Gastrocnemius medialis (tissue), 4 donors: ENCODE results near the gene EGFLAM. TPM values are rescaled to one million over a fixed set of nuclear protein-coding genes. Genes with fewer than 3 reads are reported as not detected.
A peak's percentile ranks its signal among the peaks of the same experiment; 100 is the strongest.

Experiments used
- ATAC-seq, 2 donors: fragments of 150-250 bp; one replicate each; pipeline ENCODE4 v1.9.1; 2016
- DNase-seq, 2 donors: peaks; one replicate each; pipeline ENCODE4 v3.0.0-alpha.2; 2019
- H3K27ac ChIP-seq, 4 donors: fragments of 200-600 bp; sonication (generic); 1 replicate in 1 of 4; 2 replicates in 3 of 4; pipeline ENCODE4 v1.5.1; 2016 to 2018; ENCODE audit warnings: mild to moderate bottlenecking in 2 of 4, moderate library complexity in 1 of 4
- H3K27me3 ChIP-seq, 3 donors: fragments of 200-600 bp; sonication (generic) in 2 of 3; 1 replicate in 1 of 3; 2 replicates in 2 of 3; pipeline versions ENCODE4 v1.5.1 to v1.6.0; 2016 to 2019; ENCODE audit warnings: mild to moderate bottlenecking in 1 of 3, moderate library complexity in 1 of 3
- H3K36me3 ChIP-seq, 2 donors: fragments of 200-600 bp; sonication (generic) in 1 of 2; one replicate each; pipeline ENCODE4 v1.5.1; 2017 to 2018
- H3K4me1 ChIP-seq, 2 donors: fragments of 200-600 bp; sonication (generic) in 1 of 2; one replicate each; pipeline ENCODE4 v1.5.1; 2016 to 2017; ENCODE audit warnings: mild to moderate bottlenecking in 2 of 2
- H3K4me3 ChIP-seq, 4 donors: fragments of 200-600 bp; sonication (generic) in 3 of 4; 1 replicate in 1 of 4; 2 replicates in 3 of 4; pipeline ENCODE4 v1.5.1; 2016 to 2019; ENCODE audit warnings: mild to moderate bottlenecking in 2 of 4
- H3K9me3 ChIP-seq, 3 donors: fragments of 200-600 bp; sonication (generic) in 2 of 3; 1 replicate in 1 of 3; 2 replicates in 2 of 3; pipeline ENCODE4 v1.5.1; 2016 to 2019
- POLR2A ChIP-seq, 2 donors: fragments of 450-650 bp; IDR thresholded peaks; one replicate each; pipeline ENCODE4 v1.6.1; 2017; ENCODE audit warnings: antibody characterized with exemption in 2 of 2, mild to moderate bottlenecking in 2 of 2, moderate library complexity in 2 of 2
- in situ Hi-C, 4 donors: fragments of 200-750 bp; cut with MboI; loops; one replicate each; pipeline versions ENCODE4 v1.15.0 to v1.8.0; 2017; ENCODE audit warnings: low sequenced_read_pairs in 4 of 4
- intact Hi-C: fragments of 100-400 bp; cut with DNase I; formaldehyde crosslinking; loops from one replicate; pipeline ENCODE4 v1.15.1; 2023; ENCODE audit warnings: low total_unique reads
- total RNA-seq, 4 donors: library from RNA; depleted of rRNA; stranded (reverse); fragments of >200 nt; gene quantifications; one replicate each; pipeline versions ENCODE4 v1.1.0 to v1.2.3, GENCODE V29; 2016
- TF ChIP-seq, protein P1 (sequence below), 5 experiments: fragments of 450-650 bp in 3 of 5; fragments of 200-600 bp in 2 of 5; sonication (generic) in 2 of 5; IDR thresholded peaks in 4 of 5; conservative IDR thresholded peaks in 1 of 5; 1 replicate in 4 of 5; 2 replicates in 1 of 5; pipeline ENCODE4 v1.5.1; 2016 to 2019; ENCODE audit warnings: antibody characterized with exemption in 5 of 5, mild to moderate bottlenecking in 3 of 5, moderate library complexity in 3 of 5

The EGFLAM gene
- total RNA-seq, 4 donors from 2014 or later: 19.2 to 36.4 (median 32.7) TPM

DNA sequence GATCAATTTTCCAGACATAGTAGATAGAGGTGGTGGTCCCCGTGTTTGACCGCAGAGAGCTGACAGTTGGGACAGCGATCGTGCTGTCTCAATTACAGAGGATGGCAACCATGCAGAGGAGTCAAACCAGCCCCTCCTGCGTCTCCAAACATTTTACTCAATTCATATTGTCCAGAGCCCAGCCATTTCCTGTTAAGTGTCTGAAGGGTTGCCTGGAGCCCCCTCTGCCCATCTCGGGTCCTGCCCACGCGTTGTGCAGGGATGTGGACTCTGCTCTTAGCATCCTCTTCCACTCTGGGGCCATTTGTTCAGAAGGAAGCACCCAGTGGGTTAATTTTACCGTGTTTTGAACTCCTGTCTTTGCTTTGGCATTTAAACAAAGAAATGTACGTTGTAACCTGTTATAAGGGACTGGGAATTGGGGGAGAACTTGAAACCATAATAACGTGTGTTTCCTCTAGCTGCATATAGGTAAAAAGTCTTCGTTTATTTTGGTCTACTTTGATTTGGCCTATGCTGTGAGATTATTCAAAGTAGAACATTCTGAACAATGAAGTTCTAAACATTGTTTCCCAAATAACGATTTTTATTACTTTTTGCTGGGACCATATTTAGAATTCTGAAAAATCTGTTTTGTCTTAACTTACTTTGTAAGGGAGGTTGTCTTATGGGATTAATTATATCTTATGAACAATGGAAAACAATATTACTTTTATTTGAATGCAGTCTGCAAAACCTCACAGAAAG is 876 bp downstream of the EGFLAM start:
- in situ Hi-C loops (no loop called here), intact Hi-C loops (no loop called here)
- TF ChIP-seq POLR2A (IDR thresholded peaks at IDR 0.05): no peak
- TF ChIP-seq, protein P1, sequence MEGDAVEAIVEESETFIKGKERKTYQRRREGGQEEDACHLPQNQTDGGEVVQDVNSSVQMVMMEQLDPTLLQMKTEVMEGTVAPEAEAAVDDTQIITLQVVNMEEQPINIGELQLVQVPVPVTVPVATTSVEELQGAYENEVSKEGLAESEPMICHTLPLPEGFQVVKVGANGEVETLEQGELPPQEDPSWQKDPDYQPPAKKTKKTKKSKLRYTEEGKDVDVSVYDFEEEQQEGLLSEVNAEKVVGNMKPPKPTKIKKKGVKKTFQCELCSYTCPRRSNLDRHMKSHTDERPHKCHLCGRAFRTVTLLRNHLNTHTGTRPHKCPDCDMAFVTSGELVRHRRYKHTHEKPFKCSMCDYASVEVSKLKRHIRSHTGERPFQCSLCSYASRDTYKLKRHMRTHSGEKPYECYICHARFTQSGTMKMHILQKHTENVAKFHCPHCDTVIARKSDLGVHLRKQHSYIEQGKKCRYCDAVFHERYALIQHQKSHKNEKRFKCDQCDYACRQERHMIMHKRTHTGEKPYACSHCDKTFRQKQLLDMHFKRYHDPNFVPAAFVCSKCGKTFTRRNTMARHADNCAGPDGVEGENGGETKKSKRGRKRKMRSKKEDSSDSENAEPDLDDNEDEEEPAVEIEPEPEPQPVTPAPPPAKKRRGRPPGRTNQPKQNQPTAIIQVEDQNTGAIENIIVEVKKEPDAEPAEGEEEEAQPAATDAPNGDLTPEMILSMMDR (IDR thresholded peaks at IDR 0.05 in 4 of 5, conservative IDR thresholded peaks at IDR 0.05 in 1 of 5): no peak
- no peaks in the 10 kb centered on the region for H3K9me3 ChIP-seq
- ATAC-seq (no peak), DNase-seq (no peak)
- H3K4me1 ChIP-seq: peaks cover 9 to 18% of the 10 kb centered on the region in 2 donors
- H3K27ac ChIP-seq: peak overlapping the region; percentile 22 to 64 (median 64)
- H3K27me3 ChIP-seq: peaks cover 38 to 53% (median 46%) of the 10 kb centered on the region in 3 donors
- no peaks in the 10 kb centered on the region for H3K36me3 ChIP-seq
- peak overlapping the region; percentile 60 to 79 (median 62) for H3K4me3 ChIP-seq

DNA sequence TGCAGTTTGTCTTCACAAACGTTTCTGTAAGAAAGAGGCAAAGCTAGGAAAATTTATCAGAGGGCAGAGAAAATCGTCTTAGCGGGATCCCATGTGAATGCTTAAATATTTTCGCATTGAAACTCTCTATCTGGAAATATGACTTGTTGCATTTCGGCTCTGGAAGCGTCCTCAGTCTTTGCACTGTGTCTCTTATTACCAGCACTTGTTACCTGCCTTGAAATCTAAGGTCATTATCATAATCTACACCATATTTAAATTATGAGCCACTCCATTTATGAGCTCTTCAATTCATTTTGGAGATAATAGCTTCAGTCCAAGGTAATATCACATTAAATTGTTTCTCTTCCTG is 1.4 kb downstream of the EGFLAM start:
- in situ Hi-C loops: no loop called here
- DNase-seq: no peak
- peak overlapping the region in 3 of 4 donors; percentile 62 to 79 (median 63) for H3K4me3 ChIP-seq
- peak overlapping the region in 3 of 4 donors; percentile 64 for H3K27ac ChIP-seq
- TF ChIP-seq, protein P1 (IDR thresholded peaks at IDR 0.05 in 4 of 5, conservative IDR thresholded peaks at IDR 0.05 in 1 of 5): no peak
- no peak for TF ChIP-seq POLR2A (IDR thresholded peaks at IDR 0.05)
- no peak for ATAC-seq
- peaks cover 9 to 18% of the 10 kb centered on the region in 2 donors for H3K4me1 ChIP-seq
- no peaks in the 10 kb centered on the region for H3K36me3 ChIP-seq
- H3K27me3 ChIP-seq: peaks cover 38 to 53% (median 46%) of the 10 kb centered on the region in 3 donors
- intact Hi-C loops: loop anchor here (10.0 kb wide), 1 partner anchor 115 kb away; no protein-coding TSS in a partner anchor
- H3K9me3 ChIP-seq: no peaks in the 10 kb centered on the region

GRCh38 chr5:38263983-38264382 is 5.6 kb downstream of the EGFLAM start:
- in situ Hi-C loops: no loop called here

DNA sequence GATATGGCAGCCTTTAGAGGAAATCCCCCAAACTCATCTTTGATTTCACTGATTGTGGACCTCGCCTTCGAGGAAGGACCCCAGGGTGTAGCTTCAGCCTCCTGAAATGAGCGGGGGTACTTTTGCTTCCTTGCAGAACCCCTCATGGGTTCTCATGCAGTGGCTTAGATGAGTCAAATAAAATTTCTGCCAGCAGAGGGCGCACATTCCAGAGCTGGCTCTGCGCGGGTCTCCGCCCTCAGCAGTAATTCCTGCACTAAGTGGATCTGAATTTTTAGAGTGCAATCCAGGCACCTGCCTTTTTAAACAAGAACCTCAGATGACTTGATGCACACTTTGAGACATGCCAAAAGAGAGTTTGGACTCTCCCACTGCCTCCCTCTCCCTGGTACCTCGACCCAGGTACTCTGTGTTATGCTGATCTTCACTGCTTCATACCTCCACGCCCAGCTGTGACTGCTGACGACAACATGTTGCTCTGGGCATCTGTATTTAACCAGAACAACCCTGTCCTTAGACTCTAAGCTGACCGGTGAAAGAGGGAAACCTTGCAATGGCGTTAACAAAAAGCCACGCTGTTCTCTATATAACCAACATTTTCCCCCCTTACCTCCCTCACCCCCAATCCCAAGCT is 7.3 kb downstream of the EGFLAM start:
- in situ Hi-C loops (no loop called here), intact Hi-C loops (loop anchor here (10.0 kb wide), 1 partner anchor 109 kb away; no protein-coding TSS in a partner anchor)
- TF ChIP-seq, protein P1 (IDR thresholded peaks at IDR 0.05 in 4 of 5, conservative IDR thresholded peaks at IDR 0.05 in 1 of 5): peak in 4 of 5 experiments; percentile 36 to 72 (median 62)
- TF ChIP-seq POLR2A (IDR thresholded peaks at IDR 0.05): no peak
- ATAC-seq: peak; percentile 55 to 61
- DNase-seq: no peak
- Histone ChIP-seq H3K4me1 (no peaks in the 10 kb centered on the region), H3K36me3 (no peaks in the 10 kb centered on the region), H3K27me3 (peaks cover 10 to 18% (median 11%) of the 10 kb centered on the region in 3 donors), H3K9me3 (no peaks in the 10 kb centered on the region), H3K4me3 (no peak overlapping the region), H3K27ac (peak overlapping the region in 2 of 4 donors; percentile 11 to 23)

More at GRCh38 chr5:38263983-38264382, 5.6 kb downstream of the EGFLAM start:
- Histone ChIP-seq H3K27me3 (peaks cover 15 to 25% (median 19%) of the 10 kb centered on the region in 3 donors), H3K9me3 (no peaks in the 10 kb centered on the region), H3K27ac (peak overlapping the region in 2 of 4 donors; percentile 17 to 62), H3K4me1 (no peaks in the 10 kb centered on the region), H3K36me3 (no peaks in the 10 kb centered on the region), H3K4me3 (no peak overlapping the region)
- TF ChIP-seq, protein P1 (IDR thresholded peaks at IDR 0.05 in 4 of 5, conservative IDR thresholded peaks at IDR 0.05 in 1 of 5): no peak
- TF ChIP-seq POLR2A (IDR thresholded peaks at IDR 0.05): no peak
- DNase-seq (no peak), ATAC-seq (no peak)
- intact Hi-C loops: loop anchor here (10.0 kb wide), 1 partner anchor 111 kb away; no protein-coding TSS in a partner anchor
